H1 (cell line): ENCODE data around the gene ADA.

ENCODE experiments used
- CTCF ChIP-seq, 3 experiments: IDR thresholded peaks; 1 replicate in 2 of 3; 2 replicates in 1 of 3; pipeline versions ENCODE4 v1.5.1 to v1.6.1; 2011; ENCODE audit warnings: low read length in 3 of 3, mild to moderate bottlenecking in 3 of 3, inconsistent platforms in 2 of 3, low read depth in 1 of 3, moderate library complexity in 1 of 3; ENCODE audit not compliant: insufficient read depth in 1 of 3; ENCODE audit errors: control extremely low read depth in 1 of 3
- RXRA ChIP-seq: IDR thresholded peaks from 2 replicates; pipeline ENCODE4 v1.6.1; 2011; ENCODE audit warnings: low read depth, mild to moderate bottlenecking, low read length, moderate library complexity; ENCODE audit not compliant: insufficient read depth

- no peak for TF ChIP-seq CTCF (IDR thresholded peaks at IDR 0.05; ENCODE audit: control extremely low read depth in 1 of 3, insufficient read depth in 1 of 3, low read depth in 1 of 3, low read length in 3 of 3)
- no peak for TF ChIP-seq RXRA
These were observed 31.5 kb downstream of the ADA start for GRCh38 chr20:44620030-44620429.
